NCI-H1436 (cell line): ENCODE results near the gene ACBD3.

Source experiments
- DNase-seq: peaks from one replicate; lab custom pipeline; 2025; lab: John Stamatoyannopoulos, UW

ACBD3 gene

GRCh38 chr1:226201029-226201593 lies 14.6 kb upstream of the ACBD3 start:
- DNase-seq = no peak

- no peak for DNase-seq
Observed at GRCh38 chr1:226199971-226200370, 13.4 kb upstream of the ACBD3 start.

GRCh38 chr1:226195144-226195543 lies 8.6 kb upstream of the ACBD3 start:
- DNase-seq = no peak

- DNase-seq = no peak
Observed at GRCh38 chr1:226187380-226187779, 839 bp upstream of the ACBD3 start.

- DNase-seq = no peak
Observed at GRCh38 chr1:226187019-226187322, 430 bp upstream of the ACBD3 start.

GRCh38 chr1:226185141-226186036 lies 1.2 kb downstream of the ACBD3 start:
- no peak for DNase-seq

GRCh38 chr1:226181996-226182714 lies 4.4 kb downstream of the ACBD3 start:
- no peak for DNase-seq

GRCh38 chr1:226176870-226177269 lies 9.7 kb downstream of the ACBD3 start:
- no peak for DNase-seq

- no peak for DNase-seq
Observed at GRCh38 chr1:226172589-226172988, 14.0 kb downstream of the ACBD3 start.

GRCh38 chr1:226166341-226166740 lies 20.2 kb downstream of the ACBD3 start:
- no peak for DNase-seq

- DNase-seq = no peak
Observed at GRCh38 chr1:226164154-226164553, 22.4 kb downstream of the ACBD3 start.

GRCh38 chr1:226162898-226163297 lies 23.6 kb downstream of the ACBD3 start:
- DNase-seq = no peak

- no peak for DNase-seq
Observed at GRCh38 chr1:226158983-226159382, 27.6 kb downstream of the ACBD3 start.

- no peak for DNase-seq
Observed at GRCh38 chr1:226158457-226158856, 28.1 kb downstream of the ACBD3 start.

- DNase-seq = no peak
Observed at GRCh38 chr1:226157761-226158316, 28.7 kb downstream of the ACBD3 start.

- DNase-seq = no peak
Observed at GRCh38 chr1:226154593-226154992, 31.9 kb downstream of the ACBD3 start.

- DNase-seq = no peak
Observed at GRCh38 chr1:226149806-226150205, 36.7 kb downstream of the ACBD3 start.

GRCh38 chr1:226148121-226148648 lies 38.4 kb downstream of the ACBD3 start:
- DNase-seq = no peak

GRCh38 chr1:226144045-226144444 lies 42.5 kb downstream of the ACBD3 start:
- no peak for DNase-seq

GRCh38 chr1:226135709-226136108 lies 50.8 kb downstream of the ACBD3 start:
- no peak for DNase-seq

GRCh38 chr1:226135059-226135651 lies 51.4 kb downstream of the ACBD3 start:
- DNase-seq = no peak
